ENCODE data around the gene PTPN6. TPM values are rescaled to one million over a fixed set of nuclear protein-coding genes. Genes with fewer than 3 reads are reported as not detected.

PTPN6 gene
- total RNA-seq, 1 experiment from 2014 or later: 2.3 TPM

- H3K36me3 ChIP-seq (ENCODE audit: insufficient read depth, low read length, poor library complexity, severe bottlenecking): no peaks in the 10 kb centered on the region
- ChIA-PET POLR2A (ENCODE audit: low non-redundant PET) (no interaction called here), CTCF (no interaction called here)
- no peak overlapping the region for H3K4me3 ChIP-seq (ENCODE audit: low read depth, low read length, poor library complexity, severe bottlenecking)
- intact Hi-C loops (cut with micrococcal nuclease; ENCODE audit: unreplicated experiment): no loop called here
- no peaks in the 10 kb centered on the region for H3K9me3 ChIP-seq (ENCODE audit: low read depth, low read length, poor library complexity, severe bottlenecking)
- peaks cover 13% of the 10 kb centered on the region for H3K4me1 ChIP-seq (ENCODE audit: insufficient read depth, low read length, poor library complexity, severe bottlenecking)
- H3K27me3 ChIP-seq (replicated peaks; ENCODE audit: insufficient read depth, low read depth, low read length, poor library complexity): no peaks in the 10 kb centered on the region
- DNase-seq (ENCODE audit: low spot score): no peak
- TF ChIP-seq EZH2 (IDR thresholded peaks at IDR 0.05; ENCODE audit: borderline replicate concordance, low read depth, low read length, poor library complexity, severe bottlenecking): no peak
- no peak for TF ChIP-seq CTCF (conservative IDR thresholded peaks at IDR 0.05; ENCODE audit: low read depth, low read length)
- peak overlapping the region; percentile 82 for H3K27ac ChIP-seq (ENCODE audit: low read depth, low read length, poor library complexity, severe bottlenecking)
- BruUV-seq (replicated peaks): no TSS peak
These were observed 1.1 kb downstream of the PTPN6 start for GRCh38 chr12:6952121-6952862.

GRCh38 chr12:6952863-6953441 is 1.8 kb downstream of the PTPN6 start:
- peaks cover 13% of the 10 kb centered on the region for H3K4me1 ChIP-seq (ENCODE audit: insufficient read depth, low read length, poor library complexity, severe bottlenecking)
- no peaks in the 10 kb centered on the region for H3K27me3 ChIP-seq (replicated peaks; ENCODE audit: insufficient read depth, low read depth, low read length, poor library complexity)
- no peaks in the 10 kb centered on the region for H3K9me3 ChIP-seq (ENCODE audit: low read depth, low read length, poor library complexity, severe bottlenecking)
- intact Hi-C loops (cut with micrococcal nuclease; ENCODE audit: unreplicated experiment): no loop called here
- no TSS peak for BruUV-seq (replicated peaks)
- DNase-seq (ENCODE audit: low spot score): no peak
- no peak overlapping the region for H3K4me3 ChIP-seq (ENCODE audit: low read depth, low read length, poor library complexity, severe bottlenecking)
- POLR2A ChIA-PET (ENCODE audit: low non-redundant PET): no interaction called here
- peak overlapping the region; percentile 82 for H3K27ac ChIP-seq (ENCODE audit: low read depth, low read length, poor library complexity, severe bottlenecking)
- no peak for TF ChIP-seq CTCF (conservative IDR thresholded peaks at IDR 0.05; ENCODE audit: low read depth, low read length)
- TF ChIP-seq EZH2 (IDR thresholded peaks at IDR 0.05; ENCODE audit: borderline replicate concordance, low read depth, low read length, poor library complexity, severe bottlenecking): no peak
- H3K36me3 ChIP-seq (ENCODE audit: insufficient read depth, low read length, poor library complexity, severe bottlenecking): no peaks in the 10 kb centered on the region
- CTCF ChIA-PET: no interaction called here

GRCh38 chr12:6953442-6954315 is 2.5 kb downstream of the PTPN6 start:
- no TSS peak for BruUV-seq (replicated peaks)
- Histone ChIP-seq H3K4me3 (ENCODE audit: low read depth, low read length, poor library complexity, severe bottlenecking) (no peak overlapping the region), H3K27me3 (replicated peaks; ENCODE audit: insufficient read depth, low read depth, low read length, poor library complexity) (no peaks in the 10 kb centered on the region), H3K9me3 (ENCODE audit: low read depth, low read length, poor library complexity, severe bottlenecking) (no peaks in the 10 kb centered on the region), H3K27ac (ENCODE audit: low read depth, low read length, poor library complexity, severe bottlenecking) (peak overlapping the region; percentile 82), H3K36me3 (ENCODE audit: insufficient read depth, low read length, poor library complexity, severe bottlenecking) (no peaks in the 10 kb centered on the region), H3K4me1 (ENCODE audit: insufficient read depth, low read length, poor library complexity, severe bottlenecking) (peaks cover 13% of the 10 kb centered on the region)
- intact Hi-C loops (cut with micrococcal nuclease; ENCODE audit: unreplicated experiment): no loop called here
- TF ChIP-seq CTCF (conservative IDR thresholded peaks at IDR 0.05; ENCODE audit: low read depth, low read length): no peak
- no peak for TF ChIP-seq EZH2 (IDR thresholded peaks at IDR 0.05; ENCODE audit: borderline replicate concordance, low read depth, low read length, poor library complexity, severe bottlenecking)
- peak; percentile 75 for DNase-seq (ENCODE audit: low spot score)
- ChIA-PET CTCF (no interaction called here), POLR2A (ENCODE audit: low non-redundant PET) (no interaction called here)

All from A673 (cell line).